Stimulated activated CD8-positive, alpha-beta memory T cell treated with anti-CD3 and anti-CD28 coated beads, Interleukin-12 subunit alpha, Interleukin-12 subunit beta, amount 100 ng/mL, for 4 hours (primary cell): ENCODE results near the gene NFKB2.

Experiments used
- DNase-seq: peaks from one replicate; pipeline ENCODE4 v3.0.0-alpha.2; 2020; ENCODE audit warnings: low read depth

NFKB2 gene

DNA sequence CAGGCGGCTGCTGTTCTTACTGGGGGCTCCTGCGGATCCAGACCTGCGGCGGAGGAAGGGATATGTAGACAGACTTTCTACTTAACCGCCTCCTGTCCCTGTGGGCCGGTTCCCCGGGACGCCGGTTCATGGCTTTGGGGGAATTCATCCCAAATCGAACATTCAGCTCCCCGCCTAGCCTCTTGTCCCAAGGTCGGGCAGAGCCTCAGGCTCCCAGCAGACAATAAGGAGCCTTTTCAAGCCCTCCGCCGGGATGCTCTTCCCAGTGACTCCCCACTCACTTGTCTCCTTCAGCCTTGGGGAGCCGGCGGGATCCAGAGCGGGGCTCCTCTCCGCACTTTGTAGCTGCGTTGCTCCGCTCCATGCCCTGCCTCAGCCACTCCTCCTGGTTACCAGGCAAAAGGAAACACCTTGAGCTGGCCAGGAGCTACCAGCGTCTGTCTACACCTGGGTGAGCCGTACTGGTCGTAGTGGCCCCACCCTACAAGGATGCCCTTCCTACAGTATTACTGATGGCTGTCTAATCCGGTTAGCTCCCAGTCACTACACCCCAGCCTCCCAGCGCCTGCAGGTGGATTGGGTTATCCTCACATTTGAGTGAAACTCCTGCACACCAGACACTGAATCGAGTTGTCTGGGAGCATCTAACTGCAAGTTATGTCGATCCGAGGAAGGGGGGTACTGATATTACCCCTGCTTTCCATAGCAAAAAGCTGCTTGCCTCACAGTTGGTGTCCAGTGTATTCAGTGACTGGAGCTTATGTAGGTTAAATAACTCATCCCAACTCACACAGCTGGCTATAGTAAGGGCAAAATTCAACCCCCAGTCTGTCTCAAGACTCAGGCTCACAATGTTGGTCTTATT is 55.8 kb downstream of the NFKB2 start, which contains the start of gene C10orf95:
Gene C10orf95 (minus strand): TSS at position 439 of the 865 bp plus-strand sequence. CDS start 450 bp downstream, outside the sequence.
- DNase-seq = no peak
